ENCODE data around the gene TRAF3.
"Not testable (repeated sequence)": the region's sequence is repeated elsewhere in the genome, so short reads cannot be mapped to it uniquely, and the experiment has no call there.

TRAF3 gene

DNA sequence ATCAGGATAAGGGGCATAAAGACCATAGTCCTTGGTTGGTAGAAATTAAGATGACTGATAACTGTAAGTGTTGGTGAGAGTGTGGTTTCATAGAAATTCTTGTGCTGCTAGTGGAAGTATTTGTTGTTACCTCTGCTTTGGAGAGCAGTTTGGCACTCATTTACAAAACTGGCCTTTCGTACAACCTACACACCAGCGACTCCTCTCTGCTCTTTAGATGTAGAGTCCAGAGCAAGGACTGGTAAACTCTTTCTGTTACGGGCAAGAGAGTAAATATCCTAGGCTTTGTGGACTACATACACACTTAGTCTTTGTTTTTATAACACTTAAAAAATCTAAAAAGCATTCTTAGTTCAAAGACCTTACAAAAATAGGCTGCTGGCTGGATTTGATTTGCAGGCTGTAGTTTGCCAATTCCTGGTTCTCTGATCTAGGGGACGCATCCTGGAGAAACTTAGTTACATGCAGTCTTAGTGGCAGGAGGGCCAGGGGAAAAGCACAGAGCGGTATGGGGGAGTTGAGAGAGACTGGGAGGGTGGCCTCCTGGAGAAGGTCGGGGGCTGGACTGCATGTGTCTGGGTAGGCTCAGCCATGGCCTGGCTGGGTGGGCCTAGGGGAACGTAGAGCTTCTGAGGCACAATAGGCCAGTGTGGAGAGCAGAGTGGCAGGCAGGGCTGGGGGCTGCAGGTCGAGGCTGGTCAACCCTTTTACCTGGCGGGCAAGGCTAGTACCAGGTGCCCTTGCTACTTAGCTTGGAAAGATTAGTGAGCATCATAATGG, 89.9 kb downstream of the TRAF3 start:
- DNase-seq (ENCODE audit: low spot score) = no peak

GRCh38 chr14:102867826-102868580, 90.8 kb downstream of the TRAF3 start:
- no peak for DNase-seq (ENCODE audit: low spot score)

GRCh38 chr14:102868956-102869547, 91.8 kb downstream of the TRAF3 start:
- no peak for DNase-seq (ENCODE audit: low spot score)

DNA sequence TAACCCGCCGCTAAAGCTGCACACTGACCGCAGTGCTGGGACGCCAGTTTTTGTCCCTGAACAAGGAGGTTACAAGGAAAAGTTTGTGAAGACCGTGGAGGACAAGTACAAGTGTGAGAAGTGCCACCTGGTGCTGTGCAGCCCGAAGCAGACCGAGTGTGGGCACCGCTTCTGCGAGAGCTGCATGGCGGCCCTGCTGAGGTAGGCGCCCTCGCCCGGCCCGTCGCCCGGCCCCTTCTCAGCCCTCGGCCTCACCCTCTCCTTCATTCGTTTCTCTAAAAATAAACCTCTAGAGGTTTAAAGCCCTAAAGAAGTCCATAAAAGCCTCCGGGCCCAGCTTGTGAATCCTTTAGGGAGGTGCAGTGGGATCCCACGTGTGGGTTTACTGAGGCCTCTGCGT, 93.0 kb downstream of the TRAF3 start:
- no peak for DNase-seq (ENCODE audit: low spot score)

GRCh38 chr14:102870994-102871831, 94.0 kb downstream of the TRAF3 start:
- no peak for DNase-seq (ENCODE audit: low spot score)

DNA sequence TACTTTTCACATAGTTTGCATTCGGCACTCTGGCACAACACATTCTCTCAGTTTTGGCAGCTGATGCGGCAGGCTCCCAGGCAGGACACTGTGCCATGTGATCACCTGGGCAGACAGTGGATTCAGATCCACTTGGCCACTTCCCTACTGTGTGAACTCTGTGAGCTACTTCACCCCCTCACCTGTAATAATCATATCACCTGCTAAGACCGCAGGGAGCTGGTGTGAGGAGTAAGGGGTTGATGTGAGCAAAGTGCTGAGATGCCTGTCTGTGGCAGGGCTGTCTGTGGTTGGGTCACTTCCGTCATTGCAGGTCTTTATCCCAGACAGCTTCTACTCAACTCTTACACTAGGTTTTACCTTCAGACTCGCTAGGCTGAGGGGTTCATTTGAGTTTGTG, 94.8 kb downstream of the TRAF3 start:
- DNase-seq (ENCODE audit: low spot score) = no peak

DNA sequence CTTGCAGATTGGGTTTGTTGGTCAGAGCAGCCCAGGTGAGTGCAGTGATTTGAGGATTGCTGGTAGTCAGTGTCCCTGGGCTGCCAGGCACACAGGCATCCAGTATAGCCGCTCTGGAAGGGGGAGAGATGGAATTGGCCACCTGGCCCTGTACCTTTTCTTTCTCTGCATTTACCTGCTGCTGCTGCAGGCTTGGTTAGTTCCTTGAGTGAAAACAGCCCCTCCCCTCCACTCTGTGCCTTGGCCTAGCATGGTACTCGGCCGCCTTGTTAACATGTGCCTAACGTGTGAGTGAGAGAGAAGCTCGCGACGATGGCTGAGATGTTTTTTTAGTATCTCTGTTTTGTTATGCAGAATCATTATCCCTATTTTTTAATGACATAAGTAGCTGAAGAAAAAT, 95.9 kb downstream of the TRAF3 start:
- no peak for DNase-seq (ENCODE audit: low spot score)

- DNase-seq (ENCODE audit: low spot score) = no peak
These were observed 96.4 kb downstream of the TRAF3 start for GRCh38 chr14:102873546-102874061.

DNA sequence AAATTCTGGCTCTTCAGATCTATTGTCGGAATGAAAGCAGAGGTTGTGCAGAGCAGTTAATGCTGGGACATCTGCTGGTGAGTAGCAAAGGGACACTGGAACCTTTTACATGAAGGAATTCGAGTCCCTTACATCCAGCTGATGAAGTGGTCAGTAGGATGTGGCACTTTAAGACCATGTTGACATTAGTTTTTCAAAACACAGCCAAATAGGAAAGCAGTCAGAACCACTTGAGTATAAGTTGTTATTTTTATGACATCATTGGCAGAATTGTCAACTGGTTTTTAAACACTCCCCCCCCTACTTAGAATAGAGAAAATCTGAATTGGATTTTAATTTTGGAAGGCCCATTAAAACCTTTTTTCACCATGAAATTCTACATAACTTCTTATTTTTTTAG, 98.4 kb downstream of the TRAF3 start:
- DNase-seq (ENCODE audit: low spot score) = no peak

DNA sequence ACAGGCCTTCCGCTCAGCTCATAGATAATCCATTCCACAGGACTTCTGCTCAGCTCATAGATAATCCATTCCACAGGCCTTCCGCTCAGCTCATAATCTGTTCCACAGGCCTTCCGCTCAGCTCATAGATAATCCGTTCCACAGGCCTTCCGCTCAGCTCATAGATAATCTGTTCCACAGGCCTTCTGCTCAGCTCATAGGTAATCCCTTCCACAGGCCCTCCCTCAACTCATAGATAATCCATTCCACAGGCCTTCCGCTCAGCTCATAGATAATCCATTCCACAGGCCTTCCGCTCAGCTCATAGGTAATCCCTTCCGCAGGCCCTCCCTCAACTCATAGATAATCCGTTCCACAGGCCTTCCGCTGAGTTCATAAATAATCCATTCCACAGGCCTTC, 100.3 kb downstream of the TRAF3 start:
- not testable (repeated sequence) for DNase-seq (ENCODE audit: low spot score)

DNA sequence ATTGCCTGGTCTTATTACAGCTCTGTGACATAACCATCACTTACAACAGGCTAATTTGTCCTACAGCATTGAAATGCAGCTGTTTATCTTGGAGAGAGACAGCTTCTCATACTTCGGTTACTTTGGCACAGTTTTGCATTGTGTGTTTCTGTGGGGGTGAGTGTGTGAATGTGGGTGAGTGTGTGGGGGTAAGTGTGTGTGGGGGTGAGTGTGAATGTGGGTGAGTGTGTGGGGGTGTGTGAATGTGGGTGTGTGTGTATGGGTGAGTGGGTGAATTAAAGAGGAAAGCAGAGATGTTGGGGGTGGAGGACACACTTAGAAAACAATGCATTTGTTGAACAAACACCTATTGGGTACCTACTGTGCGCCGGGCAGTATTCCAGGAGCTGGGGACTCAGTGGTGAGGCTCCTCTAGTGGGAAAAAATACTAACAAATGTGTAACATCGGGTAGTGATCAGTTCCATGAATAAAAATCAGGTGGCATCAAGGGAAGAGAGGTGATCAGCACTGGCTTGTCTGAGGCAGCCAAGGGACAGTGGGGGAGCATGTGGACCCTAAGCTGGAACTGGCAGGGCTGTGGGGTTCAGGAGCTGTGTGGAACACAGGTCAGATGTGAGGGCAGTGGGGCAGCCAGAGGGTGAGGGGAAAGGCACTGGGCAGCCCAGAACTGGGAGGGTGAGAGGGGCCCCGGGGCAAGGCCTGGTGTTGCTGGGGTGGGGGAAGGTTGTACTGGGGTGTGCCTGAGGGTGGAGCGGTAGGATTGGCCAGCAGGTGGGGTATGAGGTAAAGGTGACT, 101.1 kb downstream of the TRAF3 start:
- DNase-seq (ENCODE audit: low spot score) = no peak

DNA sequence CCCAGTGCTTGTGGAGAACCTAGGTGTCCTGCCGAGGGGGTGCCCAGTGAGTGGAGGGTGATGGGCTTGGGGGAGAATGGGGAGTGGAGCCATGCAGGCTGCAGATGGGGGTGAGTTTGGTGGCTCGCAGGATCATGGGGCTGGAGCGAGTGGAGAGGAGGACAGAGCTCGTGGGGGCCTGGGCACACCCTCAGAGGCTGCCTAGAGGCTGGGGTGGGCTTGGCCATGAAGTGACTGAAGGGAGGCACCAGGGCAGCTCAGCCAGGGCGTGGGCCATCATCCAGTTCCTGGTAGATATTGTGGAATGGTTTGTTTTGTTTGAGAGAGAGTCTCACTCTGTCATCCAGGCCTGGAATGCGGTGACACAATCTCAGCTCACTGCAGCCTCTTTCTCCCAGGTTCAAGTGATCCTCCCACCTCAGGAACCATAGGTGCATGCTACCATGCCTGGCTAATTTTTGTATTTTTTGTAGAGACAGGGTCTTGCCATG, 101.8 kb downstream of the TRAF3 start:
- DNase-seq (ENCODE audit: low spot score) = no peak

DNA sequence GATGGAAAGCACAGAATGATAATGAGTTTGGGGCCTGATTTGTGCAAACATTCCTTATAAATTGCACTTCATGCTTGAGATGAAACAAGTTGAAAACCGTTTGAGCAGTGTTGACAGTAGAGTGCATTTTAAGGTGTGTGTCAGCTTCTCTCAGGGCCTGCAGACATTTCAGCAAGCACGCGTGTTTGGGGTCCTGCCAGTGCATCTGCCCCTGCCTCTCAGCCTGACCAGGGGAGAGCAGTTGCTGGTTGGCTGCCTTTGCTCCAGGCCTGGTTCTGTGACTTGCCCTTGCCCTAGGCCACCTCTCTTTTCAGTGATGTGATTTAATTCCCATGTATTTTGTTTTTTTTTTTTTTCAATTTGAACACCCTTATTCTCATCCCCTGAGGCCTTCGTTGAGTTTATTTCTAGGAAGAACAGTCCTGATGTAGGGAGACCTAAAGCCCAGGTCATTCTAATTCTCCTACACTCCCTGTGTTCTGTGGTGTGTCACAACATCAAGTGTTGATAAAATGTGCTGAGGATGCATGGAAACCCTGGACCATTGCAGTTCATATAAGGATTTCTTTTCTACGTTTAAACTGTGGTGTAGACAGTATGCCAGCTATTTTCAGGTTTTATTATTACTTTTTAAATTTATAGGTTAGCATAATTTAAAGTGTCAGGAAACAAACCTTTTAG, 105.1 kb downstream of the TRAF3 start:
- no peak for DNase-seq (ENCODE audit: low spot score)

- DNase-seq (ENCODE audit: low spot score) = no peak
These were observed 105.9 kb downstream of the TRAF3 start for GRCh38 chr14:102883089-102883541.

GRCh38 chr14:102883554-102883953, 106.3 kb downstream of the TRAF3 start:
- DNase-seq (ENCODE audit: low spot score) = no peak

- no peak for DNase-seq (ENCODE audit: low spot score)
These were observed 108.6 kb downstream of the TRAF3 start for GRCh38 chr14:102885737-102886447.

DNA sequence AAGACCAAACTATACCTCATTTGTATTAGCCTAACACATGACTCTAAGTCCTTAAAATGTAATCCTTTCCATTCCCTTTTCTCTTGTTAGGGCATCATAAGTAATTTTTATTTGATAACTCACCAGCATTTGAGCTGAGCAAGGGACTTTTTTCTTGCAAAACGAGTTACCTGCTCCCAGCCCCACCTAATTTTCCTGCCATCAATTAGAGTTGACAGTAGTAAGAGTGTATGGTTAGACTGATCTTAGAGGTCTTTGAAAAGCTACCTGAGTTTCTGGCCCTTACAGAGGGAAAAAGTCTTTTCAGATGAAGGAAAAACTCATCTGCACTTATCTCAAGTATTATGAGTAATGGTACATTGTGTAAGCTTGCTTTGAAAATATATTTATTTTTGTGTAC, 111.5 kb downstream of the TRAF3 start:
- DNase-seq (ENCODE audit: low spot score) = no peak

- no peak for DNase-seq (ENCODE audit: low spot score)
These were observed 112.4 kb downstream of the TRAF3 start for GRCh38 chr14:102889615-102890014.

DNA sequence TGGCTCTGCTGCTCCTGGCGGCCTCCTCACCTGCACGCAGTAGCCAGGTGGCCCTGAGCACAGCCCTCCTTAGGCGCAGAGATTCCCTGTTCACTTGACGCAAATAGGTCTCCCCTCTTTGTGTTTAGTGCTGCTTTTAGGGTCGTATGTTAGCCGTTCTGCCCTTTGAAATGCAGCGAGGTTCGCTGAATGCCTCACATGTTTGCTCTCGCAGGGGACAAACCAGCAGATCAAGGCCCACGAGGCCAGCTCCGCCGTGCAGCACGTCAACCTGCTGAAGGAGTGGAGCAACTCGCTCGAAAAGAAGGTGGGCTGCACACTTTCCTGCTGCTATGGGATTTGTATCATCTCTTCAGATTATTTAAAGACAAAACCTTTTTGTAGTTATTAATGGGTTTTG, 113.9 kb downstream of the TRAF3 start:
- no peak for DNase-seq (ENCODE audit: low spot score)

DNA sequence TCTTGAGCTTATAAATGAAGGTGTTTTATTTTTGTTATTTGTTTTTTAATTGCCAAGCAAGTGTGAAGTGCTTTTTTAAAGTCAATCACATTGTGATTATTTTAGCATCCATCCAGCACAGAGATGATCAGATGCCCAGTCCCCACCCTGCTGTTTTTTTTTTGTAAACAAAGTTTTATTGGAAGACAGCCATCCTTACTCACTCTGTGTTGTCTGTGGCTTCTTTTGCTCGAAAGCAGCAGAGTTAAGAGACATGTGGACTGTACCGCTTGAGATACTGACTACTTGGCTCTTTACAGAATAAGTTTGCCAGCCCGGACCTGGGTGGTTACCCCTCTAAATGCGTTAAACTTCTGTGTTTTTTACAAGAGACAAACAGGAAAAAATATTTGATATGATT, 114.3 kb downstream of the TRAF3 start:
- DNase-seq (ENCODE audit: low spot score) = peak; percentile 58
